GM18870 (cell line): ENCODE measurements around the gene SMO.
"Not testable (repeated sequence)": the region's sequence is repeated elsewhere in the genome, so short reads cannot be mapped to it uniquely, and the experiment has no call there.

Experiments used
- ATAC-seq: cut with Tn5 transposase; IDR thresholded peaks from one replicate; pipeline ENCODE4 v1.9.1; 2021; ENCODE audit warnings: moderate library complexity; ENCODE audit not compliant: unreplicated experiment

Gene SMO

DNA sequence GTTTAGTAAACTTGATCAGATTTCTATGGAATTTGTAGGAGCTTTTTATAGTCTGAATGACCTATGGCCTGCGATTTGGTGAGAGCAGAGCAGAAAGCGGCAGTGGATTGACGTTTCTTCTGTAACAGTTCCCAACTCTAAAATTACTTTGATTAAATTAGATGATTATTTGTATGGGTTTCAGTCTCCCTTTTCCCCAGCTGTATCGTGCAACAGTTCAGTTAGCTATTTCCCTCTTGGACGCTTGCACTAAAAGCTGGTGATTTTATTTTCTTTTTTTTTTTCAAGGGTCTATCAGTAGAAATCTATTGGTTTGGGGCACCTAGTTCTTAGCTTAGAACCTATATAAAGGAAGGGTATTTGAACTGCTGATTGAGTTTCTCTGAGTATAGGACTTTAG, 43.2 kb downstream of the SMO start:
- ATAC-seq = no peak

GRCh38 chr7:129238546-129238945, 50.1 kb downstream of the SMO start:
- ATAC-seq = no peak

DNA sequence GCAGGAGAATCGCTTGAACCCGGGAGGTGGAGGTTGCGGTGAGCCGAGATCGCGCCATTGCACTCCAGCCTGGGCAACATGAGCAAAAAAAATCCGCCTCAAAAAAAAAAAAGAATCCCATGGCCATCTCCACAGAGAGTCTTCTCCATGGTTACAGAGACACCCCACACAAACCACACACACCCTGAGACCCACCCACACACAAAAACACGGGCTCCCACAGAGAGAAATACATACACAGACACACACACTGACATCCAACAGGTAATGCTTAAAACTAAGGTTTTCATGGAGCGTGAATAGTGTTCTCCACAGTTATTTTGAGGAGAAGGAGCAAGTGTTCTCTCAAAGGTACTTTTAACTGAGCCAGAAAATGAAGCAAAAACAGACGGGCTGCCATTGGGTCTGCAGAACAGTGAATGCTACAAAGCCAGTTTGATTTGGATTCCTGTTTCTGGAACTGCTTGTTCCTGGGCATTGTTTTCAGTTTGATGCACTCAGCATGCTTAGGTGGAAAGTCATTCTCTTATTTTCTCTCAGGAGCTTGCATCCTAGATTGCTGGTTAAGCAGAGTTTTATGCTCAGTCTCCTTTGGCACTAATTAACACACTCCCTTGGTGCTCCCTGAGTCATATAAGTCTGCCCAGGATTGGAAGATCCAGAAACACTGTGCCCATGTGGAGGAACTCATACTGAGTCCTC, 51.8 kb downstream of the SMO start:
- ATAC-seq = no peak

DNA sequence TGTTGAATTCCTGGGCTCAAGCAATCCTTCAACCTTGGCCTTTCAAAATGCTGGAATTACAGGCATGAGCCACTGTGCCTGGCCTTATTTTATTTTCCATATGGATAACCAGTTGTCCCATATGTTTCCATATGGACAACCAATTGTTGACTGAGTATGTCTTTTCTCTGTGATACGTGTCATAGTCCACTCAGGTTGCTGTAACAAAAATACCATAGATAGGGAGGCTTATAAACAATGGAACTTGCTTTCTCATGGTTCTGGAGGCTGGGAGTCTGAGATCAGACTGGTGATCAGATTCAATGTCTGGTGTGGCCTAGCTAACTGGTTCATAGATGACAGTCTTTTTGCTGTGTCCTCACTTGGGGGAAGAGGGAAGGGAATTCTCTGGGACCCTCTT, 55.8 kb downstream of the SMO start:
- ATAC-seq = no peak

DNA sequence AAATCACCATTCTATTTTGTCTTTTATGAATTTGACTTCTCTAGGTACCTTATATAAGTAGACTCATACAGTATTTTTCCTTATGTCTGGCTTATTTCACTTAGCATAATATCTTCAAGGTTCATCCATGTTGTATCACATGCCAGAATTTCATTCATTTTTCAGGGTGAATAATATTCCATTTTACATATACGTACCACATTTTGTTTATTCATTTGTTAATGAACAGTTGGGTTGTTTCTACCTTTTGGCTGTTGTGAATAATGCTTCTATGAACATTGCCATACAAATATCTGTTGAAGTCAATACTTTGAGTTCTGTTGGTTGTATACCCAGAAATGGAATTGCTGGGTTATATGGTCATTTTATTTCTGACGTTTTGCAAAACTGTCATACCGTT, 57.1 kb downstream of the SMO start:
- no peak for ATAC-seq

DNA sequence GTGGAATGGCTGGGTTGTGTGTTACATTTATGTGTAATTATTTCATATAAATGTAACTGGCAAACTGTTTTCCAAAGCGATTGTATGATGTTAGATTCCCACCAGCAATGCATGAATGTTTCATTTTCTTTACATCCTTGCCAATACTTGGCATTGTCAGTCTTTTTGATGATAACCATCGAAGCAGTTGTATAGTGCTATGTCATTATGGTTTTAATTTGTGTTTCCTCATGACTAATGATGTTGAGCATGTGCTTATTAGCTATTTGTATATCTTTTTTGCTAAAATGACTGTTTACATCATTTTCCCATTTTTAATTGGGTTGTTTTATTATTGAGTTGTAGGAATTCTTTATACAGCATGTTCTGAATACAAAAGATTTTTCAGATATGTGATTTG, 58.7 kb downstream of the SMO start:
- ATAC-seq = no peak

DNA sequence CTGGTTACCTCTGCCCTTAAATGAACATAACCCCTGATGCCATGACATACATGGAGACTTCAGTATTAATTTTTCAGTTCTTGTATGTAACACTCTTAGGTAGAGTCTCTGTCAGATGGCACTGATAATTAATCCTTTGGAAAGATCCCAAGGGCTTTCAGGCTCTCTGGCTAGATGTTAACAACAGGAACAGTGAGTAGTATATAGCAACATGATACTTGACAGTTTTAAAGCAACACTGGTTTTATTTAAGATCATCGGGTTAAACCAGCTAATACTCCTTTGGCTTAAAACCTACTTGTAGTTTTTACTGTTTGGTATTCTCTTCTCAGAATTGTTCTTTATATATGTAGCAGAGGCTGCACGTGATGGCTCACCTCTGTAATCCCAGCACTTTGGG, 63.7 kb downstream of the SMO start:
- ATAC-seq = no peak

DNA sequence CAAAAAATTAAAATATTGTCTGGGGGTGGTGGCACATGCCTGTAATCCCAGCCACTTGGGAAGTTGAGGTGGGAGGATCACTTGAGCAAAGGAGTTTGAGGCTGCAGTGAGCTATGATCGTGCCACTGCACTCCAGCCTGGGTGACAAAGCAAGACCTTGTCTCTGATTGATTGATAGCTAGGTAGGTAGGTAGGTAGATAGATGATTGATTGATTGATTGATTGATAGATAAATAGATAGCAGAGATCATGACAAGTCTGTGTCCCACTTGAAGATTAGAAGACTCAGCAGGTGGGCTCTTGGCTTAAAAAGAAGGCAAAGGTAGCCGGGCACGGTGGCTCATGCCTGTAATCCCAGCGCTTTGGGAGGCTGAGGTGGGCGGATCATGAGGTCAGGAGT, 64.2 kb downstream of the SMO start:
- ATAC-seq = not testable (repeated sequence)

- no peak for ATAC-seq
Observed at GRCh38 chr7:129255800-129256199, 67.4 kb downstream of the SMO start.

GRCh38 chr7:129256221-129256620, 67.8 kb downstream of the SMO start:
- no peak for ATAC-seq

DNA sequence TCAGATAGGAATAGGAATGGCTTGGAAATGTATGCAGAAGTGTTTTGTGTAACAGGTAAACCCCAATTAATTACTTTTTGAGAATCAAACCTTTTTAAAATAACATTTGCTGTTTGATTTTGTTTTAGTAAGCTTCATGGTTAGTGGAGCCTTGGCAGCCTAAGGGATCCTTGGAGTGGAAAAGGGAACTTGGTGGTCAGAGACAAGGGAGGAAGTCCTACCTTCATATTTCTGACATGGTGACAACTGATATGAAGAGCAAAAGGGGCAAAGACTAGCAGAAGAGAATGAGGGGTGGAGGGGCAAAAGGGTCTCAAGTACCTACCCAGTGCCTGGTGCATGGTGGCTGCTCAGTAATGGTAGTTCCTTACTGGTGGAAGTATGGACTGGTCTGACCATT, 68.7 kb downstream of the SMO start:
- no peak for ATAC-seq

DNA sequence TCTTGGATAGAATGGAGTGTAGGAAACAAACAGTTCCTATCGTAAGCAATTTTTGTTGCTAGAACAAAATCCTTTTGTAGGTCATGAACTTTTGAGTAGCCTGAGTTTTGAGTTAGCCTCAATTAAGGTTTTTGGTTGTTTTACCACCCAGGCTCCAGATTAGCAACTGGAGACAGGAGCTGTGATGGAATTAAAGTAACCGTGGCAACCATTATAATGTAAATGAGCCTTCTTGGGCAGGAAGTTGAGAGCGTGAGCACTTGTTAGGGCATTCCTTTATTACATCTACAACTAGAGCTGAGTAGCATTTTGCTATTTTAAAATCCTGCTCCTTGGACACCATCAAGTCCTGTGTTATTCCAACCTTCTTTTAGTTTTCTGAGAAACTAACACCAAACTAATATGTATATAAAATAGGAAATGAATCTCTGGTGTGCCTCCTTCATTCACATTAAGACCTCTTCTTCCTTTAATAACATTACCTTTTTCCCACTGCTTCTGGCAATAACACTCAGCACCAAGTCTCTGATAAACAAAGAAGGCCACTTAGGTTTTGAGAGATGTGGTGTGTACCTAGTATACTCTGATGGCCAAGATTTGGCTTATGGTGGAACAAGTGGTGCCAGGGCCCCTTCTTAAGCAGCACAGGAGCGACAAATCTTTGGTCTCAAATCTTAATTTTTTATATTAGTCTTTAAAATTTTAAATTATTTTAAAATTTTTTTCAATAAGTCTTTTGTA, 70.4 kb downstream of the SMO start:
- no peak for ATAC-seq

DNA sequence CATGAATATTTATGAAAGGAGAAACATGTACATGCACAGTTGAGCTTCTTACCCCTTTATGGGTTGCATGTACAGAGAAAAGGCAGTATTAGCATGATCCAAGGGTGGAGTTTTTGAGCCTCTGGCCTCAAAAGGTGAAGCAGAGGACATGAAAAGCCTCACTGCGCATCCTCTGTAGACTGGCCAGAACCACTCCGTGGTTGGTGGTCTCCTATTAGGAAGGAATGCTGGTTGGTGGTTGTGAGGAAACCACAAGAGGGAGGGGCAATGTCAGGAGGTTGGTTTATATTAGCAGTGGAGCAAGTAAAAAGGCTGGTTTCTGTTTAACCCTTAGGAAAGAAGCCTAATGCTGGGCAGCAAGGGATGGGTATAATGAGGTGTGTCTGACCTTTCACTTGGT, 73.9 kb downstream of the SMO start:
- no peak for ATAC-seq
